ENCODE data around the gene TMEM175.

TMEM175 gene

DNA sequence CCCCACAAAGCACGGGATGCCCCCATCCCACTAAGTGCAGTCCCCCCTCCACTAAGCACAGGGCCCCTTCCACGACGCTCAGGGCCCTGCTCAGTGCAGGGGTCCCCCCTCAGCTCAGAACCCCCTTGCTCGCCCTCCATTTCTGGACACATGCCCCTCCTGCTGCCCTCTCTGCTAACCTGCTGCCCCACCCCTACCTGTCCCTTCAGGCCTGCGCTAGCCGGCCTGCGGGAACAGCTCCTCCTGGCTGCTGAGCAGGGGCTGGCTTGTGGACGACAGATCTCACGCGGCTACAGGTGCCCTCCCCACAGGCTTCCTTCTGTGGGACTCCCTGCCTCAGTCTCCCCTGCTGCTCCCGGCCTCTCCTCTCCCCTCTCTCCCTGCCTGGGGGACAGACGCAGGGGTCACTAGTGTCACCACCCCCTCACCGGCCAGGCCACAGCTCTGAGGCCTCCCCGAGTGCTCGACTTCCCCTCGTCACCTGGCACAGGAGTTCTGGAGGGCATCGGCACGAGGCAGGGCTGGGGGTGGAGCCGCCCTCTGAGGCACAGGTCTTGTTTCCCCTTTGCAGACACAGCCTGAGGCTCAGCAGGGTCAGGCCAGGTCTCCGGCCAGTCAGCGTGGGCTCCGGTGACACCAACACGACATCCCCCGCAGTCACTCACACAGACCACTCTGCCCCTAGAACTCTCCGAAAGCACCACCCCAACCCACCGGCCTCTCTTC is 21.7 kb upstream of the TMEM175 start:
- TF ChIP-seq, protein P1, sequence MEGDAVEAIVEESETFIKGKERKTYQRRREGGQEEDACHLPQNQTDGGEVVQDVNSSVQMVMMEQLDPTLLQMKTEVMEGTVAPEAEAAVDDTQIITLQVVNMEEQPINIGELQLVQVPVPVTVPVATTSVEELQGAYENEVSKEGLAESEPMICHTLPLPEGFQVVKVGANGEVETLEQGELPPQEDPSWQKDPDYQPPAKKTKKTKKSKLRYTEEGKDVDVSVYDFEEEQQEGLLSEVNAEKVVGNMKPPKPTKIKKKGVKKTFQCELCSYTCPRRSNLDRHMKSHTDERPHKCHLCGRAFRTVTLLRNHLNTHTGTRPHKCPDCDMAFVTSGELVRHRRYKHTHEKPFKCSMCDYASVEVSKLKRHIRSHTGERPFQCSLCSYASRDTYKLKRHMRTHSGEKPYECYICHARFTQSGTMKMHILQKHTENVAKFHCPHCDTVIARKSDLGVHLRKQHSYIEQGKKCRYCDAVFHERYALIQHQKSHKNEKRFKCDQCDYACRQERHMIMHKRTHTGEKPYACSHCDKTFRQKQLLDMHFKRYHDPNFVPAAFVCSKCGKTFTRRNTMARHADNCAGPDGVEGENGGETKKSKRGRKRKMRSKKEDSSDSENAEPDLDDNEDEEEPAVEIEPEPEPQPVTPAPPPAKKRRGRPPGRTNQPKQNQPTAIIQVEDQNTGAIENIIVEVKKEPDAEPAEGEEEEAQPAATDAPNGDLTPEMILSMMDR (IDR thresholded peaks at IDR 0.05; ENCODE audit: unreplicated experiment in 3 of 3): no peak
- Mint-ChIP-seq H3K4me3 (no peak overlapping the region), H3K27me3 (ENCODE audit: low read depth) (no peaks in the 10 kb centered on the region), H3K36me3 (ENCODE audit: low read depth) (peaks cover 22% of the 10 kb centered on the region), H3K4me1 (peaks cover 20% of the 10 kb centered on the region), H3K9me3 (no peaks in the 10 kb centered on the region), H3K27ac (no peak overlapping the region)

DNA sequence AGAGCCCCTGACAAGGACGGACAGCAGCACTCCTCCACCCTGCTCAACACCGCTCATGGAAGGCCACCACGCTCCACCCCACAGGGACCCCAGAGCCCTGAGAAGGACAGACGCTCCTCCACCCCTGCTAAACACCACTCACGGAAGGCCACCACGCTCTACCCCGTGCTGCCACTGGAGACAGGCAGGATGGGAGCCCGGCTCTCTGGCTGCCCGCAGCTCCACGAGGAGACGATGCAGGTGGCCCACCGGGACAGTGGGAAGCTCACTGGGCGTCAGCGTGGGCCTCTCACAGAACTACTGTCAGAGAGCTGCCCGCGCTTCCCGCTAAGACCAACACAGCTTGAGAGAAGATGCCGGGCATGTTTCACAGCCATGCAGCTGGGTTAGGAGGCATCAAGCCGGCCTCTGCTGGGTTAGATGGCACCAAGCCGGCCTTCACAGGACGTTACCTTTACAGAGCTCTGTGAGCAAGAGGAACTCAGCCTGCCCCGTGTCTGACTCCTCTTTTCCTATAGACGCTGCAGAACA is 21.0 kb upstream of the TMEM175 start:
- peaks cover 24% of the 10 kb centered on the region for H3K4me1 Mint-ChIP-seq
- no peaks in the 10 kb centered on the region for H3K27me3 Mint-ChIP-seq (ENCODE audit: low read depth)
- no peaks in the 10 kb centered on the region for H3K9me3 Mint-ChIP-seq
- H3K4me3 Mint-ChIP-seq: no peak overlapping the region
- peaks cover 22% of the 10 kb centered on the region for H3K36me3 Mint-ChIP-seq (ENCODE audit: low read depth)
- H3K27ac Mint-ChIP-seq: peak overlapping the region in 1 of 3 experiments; percentile 34
- TF ChIP-seq, protein P1 (IDR thresholded peaks at IDR 0.05; ENCODE audit: unreplicated experiment in 3 of 3): no peak

DNA sequence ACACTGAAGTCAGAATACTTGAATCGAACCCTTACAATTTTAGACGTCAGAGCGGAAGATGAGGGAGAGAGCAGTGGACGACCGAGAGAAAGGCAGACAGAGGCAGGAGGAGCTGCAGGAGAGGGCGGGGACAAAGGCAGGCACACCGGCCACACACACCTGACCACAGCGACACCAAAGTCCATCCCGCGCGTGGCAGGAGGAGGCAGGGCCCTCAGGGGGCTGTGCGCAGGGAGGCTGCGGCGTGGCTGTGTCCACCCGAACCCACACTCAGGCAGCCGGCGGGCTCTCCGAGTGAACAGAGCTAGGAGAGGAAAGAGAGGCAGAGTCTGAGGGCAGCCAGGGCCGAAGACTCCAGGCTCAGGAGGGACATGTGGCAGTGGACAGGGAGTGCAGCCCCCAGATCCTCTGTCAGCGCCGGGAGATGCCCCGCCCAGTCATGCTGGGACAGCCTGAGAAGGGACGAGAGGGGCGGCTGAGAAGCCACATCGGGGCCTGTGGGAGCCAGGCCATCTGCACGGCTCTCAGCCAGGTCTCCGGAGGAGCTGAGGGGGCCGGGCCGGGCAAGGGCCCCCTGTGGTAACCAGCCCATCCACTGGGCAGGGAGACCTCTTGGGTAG is 20.3 kb upstream of the TMEM175 start:
- Mint-ChIP-seq H3K9me3 (no peaks in the 10 kb centered on the region), H3K4me3 (no peak overlapping the region), H3K27me3 (ENCODE audit: low read depth) (no peaks in the 10 kb centered on the region), H3K27ac (peak overlapping the region in 1 of 3 experiments; percentile 34), H3K36me3 (ENCODE audit: low read depth) (peaks cover 19% of the 10 kb centered on the region), H3K4me1 (peaks cover 24% of the 10 kb centered on the region)
- TF ChIP-seq, protein P1 (IDR thresholded peaks at IDR 0.05; ENCODE audit: unreplicated experiment in 3 of 3): no peak

DNA sequence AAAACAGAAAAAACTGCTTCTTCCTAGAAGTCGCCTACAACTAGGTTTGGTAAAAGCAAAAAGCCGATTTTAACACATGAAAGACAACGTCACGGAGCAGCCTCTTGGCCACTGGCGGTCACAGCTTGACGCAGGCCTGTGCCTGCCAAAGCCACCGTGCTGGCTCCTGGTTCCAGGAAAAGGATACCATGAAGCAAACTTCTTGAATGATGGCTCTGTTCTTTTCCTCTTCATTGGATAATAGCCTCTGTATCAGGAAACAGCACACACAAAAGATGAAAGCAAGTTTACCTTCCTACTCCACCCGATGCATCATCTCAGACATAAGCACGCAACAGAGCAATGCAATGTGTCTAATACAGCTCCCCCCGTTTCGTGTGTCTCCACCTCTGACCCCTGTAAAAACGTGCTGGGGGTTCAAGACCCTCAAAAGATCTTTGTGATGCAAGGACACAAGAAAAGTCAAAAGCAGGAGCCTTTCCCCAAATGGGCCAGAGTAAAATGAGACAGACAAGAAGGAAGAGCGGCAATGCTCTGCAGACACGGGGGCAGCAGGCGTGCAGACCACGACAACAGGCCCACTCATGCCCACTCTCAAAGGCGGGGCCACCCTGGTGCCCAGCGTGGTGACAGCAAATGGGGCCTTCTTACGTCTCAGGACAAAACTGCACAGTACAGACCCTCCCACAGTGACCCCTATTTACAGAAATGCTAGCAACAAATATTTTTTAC is 19.5 kb upstream of the TMEM175 start:
- TF ChIP-seq, protein P1 (IDR thresholded peaks at IDR 0.05; ENCODE audit: unreplicated experiment in 3 of 3): no peak
- peak overlapping the region in 1 of 3 experiments; percentile 91 for H3K27ac Mint-ChIP-seq
- no peaks in the 10 kb centered on the region for H3K27me3 Mint-ChIP-seq (ENCODE audit: low read depth)
- no peak overlapping the region for H3K4me3 Mint-ChIP-seq
- H3K9me3 Mint-ChIP-seq: peaks cover 2% of the 10 kb centered on the region
- peaks cover 25% of the 10 kb centered on the region for H3K36me3 Mint-ChIP-seq (ENCODE audit: low read depth)
- H3K4me1 Mint-ChIP-seq: peaks cover 23% of the 10 kb centered on the region

GRCh38 chr4:913280-913618 is 19.0 kb upstream of the TMEM175 start:
- Mint-ChIP-seq H3K27ac (peak overlapping the region in 2 of 3 experiments; percentile 33 to 91), H3K4me3 (peak overlapping the region in 1 of 3 experiments; percentile 75), H3K9me3 (peaks cover 2% of the 10 kb centered on the region), H3K4me1 (peaks cover 18% of the 10 kb centered on the region), H3K27me3 (ENCODE audit: low read depth) (no peaks in the 10 kb centered on the region), H3K36me3 (ENCODE audit: low read depth) (peaks cover 31% of the 10 kb centered on the region)
- TF ChIP-seq, protein P1 (IDR thresholded peaks at IDR 0.05; ENCODE audit: unreplicated experiment in 3 of 3): no peak
